OCI-LY7 (cell line): ENCODE measurements around the gene ZNF565. TPM values are rescaled to one million over a fixed set of nuclear protein-coding genes. Genes with fewer than 3 reads are reported as not detected.
"Not testable (repeated sequence)": the region's sequence is repeated elsewhere in the genome, so short reads cannot be mapped to it uniquely, and the experiment has no call there.

Source experiments
- BruUV-seq: library from RNA; stranded (reverse); fragments of 400-500 nt; replicated peaks from 2 replicates; lab custom pipeline; 2021; lab: Mats Ljungman, UMichigan
- CTCF ChIA-PET: fragments of 300-600 bp; sonication (Branson Sonifier 250); formaldehyde crosslinking; loops from one replicate; lab custom pipeline; 2022; ENCODE audit warnings: antibody characterized with exemption; ENCODE audit not compliant: unreplicated experiment; lab: Charles Lee
- POLR2A ChIA-PET: fragments of 300-600 bp; sonication (Branson Sonifier 250); formaldehyde crosslinking; loops from one replicate; lab custom pipeline; 2022; ENCODE audit warnings: antibody characterized with exemption; lab: Charles Lee
- DNase-seq: peaks from one replicate; pipeline ENCODE4 v3.0.0-alpha.2; 2015; ENCODE audit warnings: low spot score
- H2AFZ ChIP-seq: fragments of 200-600 bp; sonication (generic), shearing (Covaris generic); 2 replicates; pipeline ENCODE4 v1.6.1; 2014; ENCODE audit warnings: mild to moderate bottlenecking, antibody characterized with exemption, low read length, moderate library complexity
- H3K27ac ChIP-seq: fragments of 200-600 bp; sonication (generic); 2 replicates; pipeline ENCODE4 v1.5.1; 2014; ENCODE audit warnings: mixed run types, low read depth, mild to moderate bottlenecking, moderate library complexity, low read length, inconsistent platforms; ENCODE audit not compliant: poor library complexity, severe bottlenecking
- H3K36me3 ChIP-seq: fragments of 200-600 bp; sonication (generic); 2 replicates; pipeline ENCODE4 v1.6.1; 2014; ENCODE audit warnings: mild to moderate bottlenecking, antibody characterized with exemption, low read length, moderate library complexity, mixed read lengths; ENCODE audit not compliant: insufficient read depth
- H3K4me1 ChIP-seq: fragments of 200-600 bp; sonication (generic); 2 replicates; pipeline ENCODE4 v1.5.1; 2014; ENCODE audit warnings: mild to moderate bottlenecking, low read length; ENCODE audit not compliant: insufficient read depth, poor library complexity, severe bottlenecking
- H3K4me2 ChIP-seq: fragments of 200-600 bp; sonication (generic); 2 replicates; pipeline ENCODE4 v1.6.1; 2014; ENCODE audit warnings: mild to moderate bottlenecking, low read length
- H3K4me3 ChIP-seq: fragments of 200-600 bp; sonication (generic); 2 replicates; pipeline ENCODE4 v1.5.1; 2014; ENCODE audit warnings: mild to moderate bottlenecking, low read depth, low read length; ENCODE audit not compliant: poor library complexity, severe bottlenecking
- H3K79me2 ChIP-seq: fragments of 200-600 bp; sonication (generic); 2 replicates; pipeline ENCODE4 v1.6.1; 2016; ENCODE audit warnings: low read depth, mild to moderate bottlenecking, low read length, moderate library complexity, mixed read lengths; ENCODE audit not compliant: insufficient read depth
- H3K9me2 ChIP-seq: fragments of 200-600 bp; sonication (generic); 2 replicates; pipeline ENCODE4 v1.6.1; 2016; ENCODE audit warnings: mild to moderate bottlenecking, low read length, mixed read lengths; ENCODE audit not compliant: insufficient read depth
- H3K9me3 ChIP-seq: fragments of 200-600 bp; sonication (generic); 2 replicates; pipeline ENCODE4 v1.6.1; 2014; ENCODE audit warnings: mild to moderate bottlenecking, mixed run types, low read length, mixed read lengths
- H4K20me1 ChIP-seq: fragments of 200-600 bp; sonication (generic); 2 replicates; pipeline ENCODE4 v1.6.1; 2014; ENCODE audit warnings: mild to moderate bottlenecking, antibody characterized with exemption, low read length, moderate library complexity, mixed read lengths; ENCODE audit not compliant: insufficient read depth
- EZH2phosphoT487 ChIP-seq: fragments of 200-600 bp; sonication (generic); IDR thresholded peaks from 2 replicates; pipeline ENCODE4 v1.6.1; 2018; ENCODE audit warnings: low read depth, borderline replicate concordance, mild to moderate bottlenecking, mixed run types, antibody characterized with exemption, low read length, moderate library complexity, mixed read lengths
- intact Hi-C: fragments of 100-400 bp; cut with micrococcal nuclease; formaldehyde crosslinking; loops from one replicate; pipeline ENCODE4 v1.10.0; 2022; ENCODE audit not compliant: unreplicated experiment
- total RNA-seq, 2 experiments: library from RNA; depleted of rRNA in 1 of 2; stranded (reverse); fragments of >200 nt in 1 of 2; shearing (Covaris generic) in 1 of 2; gene quantifications; 2 replicates each; pipeline ENCODE4 v1.2.3, GENCODE V29; 2014 to 2022
- TF ChIP-seq, protein P1 (sequence below): fragments of 200-600 bp; sonication (generic); conservative IDR thresholded peaks from 2 replicates; pipeline ENCODE4 v1.5.1; 2014; ENCODE audit warnings: mild to moderate bottlenecking, antibody characterized with exemption, low read length, moderate library complexity, mixed read lengths

Gene ZNF565
- total RNA-seq, 2 experiments from 2014 or later, result 2.1 to 3.2 TPM

- DNase-seq, result no peak
- Histone ChIP-seq H3K4me1 (no peaks in the 10 kb centered on the region), H4K20me1 (no peaks in the 10 kb centered on the region), H3K79me2 (no peaks in the 10 kb centered on the region), H3K9me2 (no peaks in the 10 kb centered on the region), H2AFZ (no peak overlapping the region), H3K4me2 (no peak overlapping the region), H3K36me3 (no peaks in the 10 kb centered on the region), H3K4me3 (no peak overlapping the region), H3K27ac (no peak overlapping the region), H3K9me3 (no peaks in the 10 kb centered on the region)
- CTCF ChIA-PET, result no interaction called here
- intact Hi-C loops, result no loop called here
- TF ChIP-seq, protein P1, sequence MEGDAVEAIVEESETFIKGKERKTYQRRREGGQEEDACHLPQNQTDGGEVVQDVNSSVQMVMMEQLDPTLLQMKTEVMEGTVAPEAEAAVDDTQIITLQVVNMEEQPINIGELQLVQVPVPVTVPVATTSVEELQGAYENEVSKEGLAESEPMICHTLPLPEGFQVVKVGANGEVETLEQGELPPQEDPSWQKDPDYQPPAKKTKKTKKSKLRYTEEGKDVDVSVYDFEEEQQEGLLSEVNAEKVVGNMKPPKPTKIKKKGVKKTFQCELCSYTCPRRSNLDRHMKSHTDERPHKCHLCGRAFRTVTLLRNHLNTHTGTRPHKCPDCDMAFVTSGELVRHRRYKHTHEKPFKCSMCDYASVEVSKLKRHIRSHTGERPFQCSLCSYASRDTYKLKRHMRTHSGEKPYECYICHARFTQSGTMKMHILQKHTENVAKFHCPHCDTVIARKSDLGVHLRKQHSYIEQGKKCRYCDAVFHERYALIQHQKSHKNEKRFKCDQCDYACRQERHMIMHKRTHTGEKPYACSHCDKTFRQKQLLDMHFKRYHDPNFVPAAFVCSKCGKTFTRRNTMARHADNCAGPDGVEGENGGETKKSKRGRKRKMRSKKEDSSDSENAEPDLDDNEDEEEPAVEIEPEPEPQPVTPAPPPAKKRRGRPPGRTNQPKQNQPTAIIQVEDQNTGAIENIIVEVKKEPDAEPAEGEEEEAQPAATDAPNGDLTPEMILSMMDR, result no peak
- TF ChIP-seq EZH2phosphoT487, result no peak
- POLR2A ChIA-PET, result no interaction called here
- BruUV-seq, result no TSS peak
These were observed 31.7 kb downstream of the ZNF565 start for GRCh38 chr19:36182612-36183244.

GRCh38 chr19:36179077-36179476, 35.4 kb downstream of the ZNF565 start:
- H3K9me3 ChIP-seq, BruUV-seq, H3K4me3 ChIP-seq, H2AFZ ChIP-seq, H3K27ac ChIP-seq, intact Hi-C loops, H3K4me1 ChIP-seq, H3K9me2 ChIP-seq, DNase-seq, H3K79me2 ChIP-seq, H4K20me1 ChIP-seq, H3K36me3 ChIP-seq, CTCF ChIA-PET, H3K4me2 ChIP-seq: not testable (repeated sequence)
- POLR2A ChIA-PET, result interaction anchor here (1.5 kb wide), 1 partner anchor 29 kb away, joined by 3 read pairs; no protein-coding TSS in a partner anchor

GRCh38 chr19:36173846-36174245, 40.6 kb downstream of the ZNF565 start:
- H3K9me3 ChIP-seq, intact Hi-C loops, POLR2A ChIA-PET, H3K4me2 ChIP-seq, H3K36me3 ChIP-seq, CTCF ChIA-PET, H4K20me1 ChIP-seq, H3K79me2 ChIP-seq, DNase-seq, BruUV-seq, H3K9me2 ChIP-seq, H3K27ac ChIP-seq, H3K4me3 ChIP-seq, H3K4me1 ChIP-seq, H2AFZ ChIP-seq: not testable (repeated sequence)
